CD14-positive monocyte (primary cell): Measurements from ENCODE around the gene NRF1. TPM values are rescaled to one million over a fixed set of nuclear protein-coding genes. Genes with fewer than 3 reads are reported as not detected.
"Not testable (repeated sequence)": the region's sequence is repeated elsewhere in the genome, so short reads cannot be mapped to it uniquely, and the experiment has no call there.

Experiments used
- DNase-seq, 3 donors: peaks; one replicate each; pipeline ENCODE4 v3.0.0-alpha.2; 2011 to 2022
- H2AFZ ChIP-seq: 2 replicates; pipeline ENCODE4 v1.6.0; 2012; ENCODE audit warnings: mild to moderate bottlenecking, low read depth, low read length, inconsistent platforms; ENCODE audit not compliant: insufficient read depth, poor library complexity, severe bottlenecking
- H3K27ac ChIP-seq, 2 donors: 1 replicate in 1 of 2; 2 replicates in 1 of 2; pipeline ENCODE4 v1.5.1; 2012 to 2013; ENCODE audit warnings: low read length in 2 of 2, control low read depth in 1 of 2, inconsistent platforms in 1 of 2, low read depth in 1 of 2, mild to moderate bottlenecking in 1 of 2
- H3K27me3 ChIP-seq, 2 donors: one replicate each; pipeline versions ENCODE4 v1.6.0 to v1.6.1; 2011 to 2013; ENCODE audit warnings: low read length in 2 of 2; ENCODE audit not compliant: control insufficient read depth in 2 of 2, insufficient read depth in 2 of 2
- H3K36me3 ChIP-seq, 2 donors: replicated peaks in 1 of 2; 1 replicate in 1 of 2; 2 replicates in 1 of 2; pipeline versions ENCODE4 v1.5.1 to v1.6.1; 2012 to 2013; ENCODE audit warnings: low read length in 2 of 2, control low read depth in 1 of 2, inconsistent platforms in 1 of 2, mild to moderate bottlenecking in 1 of 2; ENCODE audit not compliant: insufficient read depth in 2 of 2, control insufficient read depth in 1 of 2
- H3K4me1 ChIP-seq, 2 donors: 1 replicate in 1 of 2; 2 replicates in 1 of 2; pipeline versions ENCODE4 v1.5.1 to v1.6.1; 2012 to 2013; ENCODE audit warnings: low read length in 2 of 2, control low read depth in 1 of 2, inconsistent platforms in 1 of 2, mild to moderate bottlenecking in 1 of 2, moderate library complexity in 1 of 2; ENCODE audit not compliant: insufficient read depth in 2 of 2, control insufficient read depth in 1 of 2
- H3K4me2 ChIP-seq: replicated peaks from 2 replicates; pipeline ENCODE3; 2012; ENCODE audit warnings: low read length, moderate library complexity, mild to moderate bottlenecking; ENCODE audit not compliant: poor library complexity, severe bottlenecking; ENCODE audit errors: extremely low read depth
- H3K4me3 ChIP-seq, 3 experiments: fragments of 200-600 bp in 1 of 3; sonication (generic) in 1 of 3; replicated peaks in 1 of 3; 1 replicate in 2 of 3; 2 replicates in 1 of 3; pipeline ENCODE4 v1.5.1; 2011 to 2013; ENCODE audit warnings: low read length in 3 of 3, mild to moderate bottlenecking in 3 of 3, control low read depth in 2 of 3, low read depth in 2 of 3, inconsistent platforms in 1 of 3, moderate library complexity in 1 of 3
- H3K79me2 ChIP-seq: 2 replicates; pipeline ENCODE4 v1.6.0; 2012; ENCODE audit warnings: mild to moderate bottlenecking, control low read depth, inconsistent platforms, low read length, moderate library complexity; ENCODE audit not compliant: insufficient read depth
- H3K9ac ChIP-seq: 2 replicates; pipeline ENCODE4 v1.6.0; 2017; ENCODE audit warnings: low read length, mild to moderate bottlenecking; ENCODE audit not compliant: insufficient read depth, poor library complexity, severe bottlenecking
- H3K9me3 ChIP-seq, 2 donors: replicated peaks in 1 of 2; 1 replicate in 1 of 2; 2 replicates in 1 of 2; pipeline versions ENCODE4 v1.5.1 to v1.6.1; 2012 to 2013; ENCODE audit warnings: low read length in 2 of 2, control low read depth in 1 of 2; ENCODE audit not compliant: control insufficient read depth in 1 of 2, insufficient read depth in 1 of 2
- H4K20me1 ChIP-seq: 2 replicates; pipeline ENCODE4 v1.6.0; 2012; ENCODE audit warnings: mild to moderate bottlenecking, low read length, control low read depth, moderate library complexity; ENCODE audit not compliant: insufficient read depth
- H3K27ac Mint-ChIP-seq, 7 donors: one replicate each; pipeline ENCODE4 v1.8.0; 2020; ENCODE audit warnings: mild to moderate bottlenecking in 7 of 7, mixed read lengths in 7 of 7, moderate library complexity in 6 of 7, inconsistent platforms in 2 of 7
- H3K27me3 Mint-ChIP-seq, 3 donors: one replicate each; pipeline ENCODE4 v1.8.0; 2021 to 2022; ENCODE audit warnings: low read depth in 3 of 3, mild to moderate bottlenecking in 3 of 3, mixed read lengths in 3 of 3, moderate library complexity in 3 of 3, inconsistent platforms in 1 of 3
- H3K36me3 Mint-ChIP-seq, 2 donors: one replicate each; pipeline ENCODE4 v1.8.0; 2020; ENCODE audit warnings: mixed read lengths in 2 of 2, inconsistent platforms in 1 of 2, mild to moderate bottlenecking in 1 of 2
- H3K4me1 Mint-ChIP-seq: one replicate; pipeline ENCODE4 v1.8.0; 2020; ENCODE audit warnings: mild to moderate bottlenecking, mixed read lengths
- H3K4me3 Mint-ChIP-seq, 2 donors: one replicate each; pipeline ENCODE4 v1.8.0; 2020; ENCODE audit warnings: mild to moderate bottlenecking in 2 of 2, mixed read lengths in 2 of 2, moderate library complexity in 1 of 2
- H3K9me3 Mint-ChIP-seq, 7 donors: one replicate each; pipeline ENCODE4 v1.8.0; 2020 to 2022; ENCODE audit warnings: mixed read lengths in 7 of 7, mild to moderate bottlenecking in 6 of 7, moderate library complexity in 6 of 7, inconsistent platforms in 2 of 7
- WGBS: methylation state at CpG from one replicate; pipeline ENCODE4 v1.1.5; 2013; ENCODE audit warnings: missing lambda C conversion rate; ENCODE audit not compliant: insufficient coverage; 5-methylcytosine and 5-hydroxymethylcytosine counted together
- intact Hi-C, 2 donors: fragments of 100-400 bp; cut with micrococcal nuclease; formaldehyde crosslinking; loops; one replicate each; pipeline versions ENCODE4 v1.15.0 to v1.15.1; 2023
- polyA plus RNA-seq, 3 donors: library from polyadenylated mRNA; depleted of rRNA in 1 of 3; unstranded in 2 of 3; stranded (reverse) in 1 of 3; fragments of 300-500 nt in 2 of 3; fragments of >200 nt in 1 of 3; fragmentation: Illumina TruSeq in 2 of 3; gene quantifications; 1 replicate in 2 of 3; 2 replicates in 1 of 3; pipeline ENCODE4 v1.2.3, GENCODE V29; 2012 to 2021
- TF ChIP-seq, protein P1 (sequence below): fragments of 200-600 bp; IDR thresholded peaks from one replicate; pipeline ENCODE4 v1.8.0; 2022; ENCODE audit warnings: antibody characterized with exemption, mild to moderate bottlenecking

The NRF1 gene
- polyA plus RNA-seq, 3 donors = 5.1 to 14.0 (median 7.7) TPM

DNA sequence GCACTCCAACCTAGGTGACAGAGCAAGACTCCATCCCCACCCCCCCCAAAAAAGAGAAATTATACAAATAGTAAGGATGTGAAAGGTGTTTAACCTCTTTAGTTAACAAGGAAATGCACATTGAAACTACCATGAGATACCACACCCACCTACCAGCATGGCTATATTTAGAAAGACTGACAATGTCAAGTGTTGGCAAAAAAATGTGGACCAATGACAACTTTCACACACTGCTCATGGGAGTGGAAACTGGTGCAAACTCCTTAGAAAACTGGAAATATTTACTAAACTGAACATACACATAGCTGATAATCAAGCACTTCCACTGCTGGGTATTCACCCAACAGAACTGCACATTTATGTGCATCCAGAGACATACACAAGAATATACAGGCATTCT is 23.3 kb upstream of the NRF1 start:
- Mint-ChIP-seq H3K27ac (no peak overlapping the region), H3K27me3 (peaks cover 0 to 5% (median 0%) of the 10 kb centered on the region in 3 donors), H3K9me3 (peaks cover 38 to 75% (median 58%) of the 10 kb centered on the region in 7 donors), H3K36me3 (no peaks in the 10 kb centered on the region), H3K4me1 (no peaks in the 10 kb centered on the region), H3K4me3 (no peak overlapping the region)
- Histone ChIP-seq H3K9ac (no peak overlapping the region), H3K27ac (no peak overlapping the region), H3K4me3 (no peak overlapping the region), H3K27me3 (no peaks in the 10 kb centered on the region), H3K9me3 (peaks cover 50 to 57% of the 10 kb centered on the region in 2 donors), H3K4me1 (no peaks in the 10 kb centered on the region), H3K36me3 (no peaks in the 10 kb centered on the region), H4K20me1 (no peaks in the 10 kb centered on the region), H2AFZ (no peak overlapping the region), H3K4me2 (no peak overlapping the region), H3K79me2 (no peaks in the 10 kb centered on the region)
- intact Hi-C loops = no loop called here
- DNase-seq = no peak
- TF ChIP-seq, protein P1, sequence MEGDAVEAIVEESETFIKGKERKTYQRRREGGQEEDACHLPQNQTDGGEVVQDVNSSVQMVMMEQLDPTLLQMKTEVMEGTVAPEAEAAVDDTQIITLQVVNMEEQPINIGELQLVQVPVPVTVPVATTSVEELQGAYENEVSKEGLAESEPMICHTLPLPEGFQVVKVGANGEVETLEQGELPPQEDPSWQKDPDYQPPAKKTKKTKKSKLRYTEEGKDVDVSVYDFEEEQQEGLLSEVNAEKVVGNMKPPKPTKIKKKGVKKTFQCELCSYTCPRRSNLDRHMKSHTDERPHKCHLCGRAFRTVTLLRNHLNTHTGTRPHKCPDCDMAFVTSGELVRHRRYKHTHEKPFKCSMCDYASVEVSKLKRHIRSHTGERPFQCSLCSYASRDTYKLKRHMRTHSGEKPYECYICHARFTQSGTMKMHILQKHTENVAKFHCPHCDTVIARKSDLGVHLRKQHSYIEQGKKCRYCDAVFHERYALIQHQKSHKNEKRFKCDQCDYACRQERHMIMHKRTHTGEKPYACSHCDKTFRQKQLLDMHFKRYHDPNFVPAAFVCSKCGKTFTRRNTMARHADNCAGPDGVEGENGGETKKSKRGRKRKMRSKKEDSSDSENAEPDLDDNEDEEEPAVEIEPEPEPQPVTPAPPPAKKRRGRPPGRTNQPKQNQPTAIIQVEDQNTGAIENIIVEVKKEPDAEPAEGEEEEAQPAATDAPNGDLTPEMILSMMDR = no peak

DNA sequence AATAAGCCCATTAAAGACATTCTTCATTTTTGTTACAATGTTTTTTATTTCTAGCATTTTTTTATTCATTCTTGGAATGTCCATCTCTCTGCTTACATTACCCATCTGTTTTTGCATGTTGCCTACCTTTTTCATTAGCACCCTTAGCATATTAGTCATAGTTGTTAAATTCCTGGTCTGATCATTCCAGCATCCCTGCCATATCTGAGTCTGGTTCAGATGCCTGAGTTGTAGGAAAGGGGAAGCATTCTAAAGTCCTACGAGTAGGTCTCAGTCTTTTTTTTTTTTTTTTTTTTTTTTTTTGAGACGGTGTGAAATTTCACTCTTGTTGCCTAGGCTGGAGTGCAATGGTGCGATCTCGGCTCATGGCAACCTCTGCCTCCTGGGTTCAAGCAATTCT is 19.7 kb upstream of the NRF1 start:
- DNase-seq = no peak
- Histone ChIP-seq H3K4me1 (peaks cover 5% of the 10 kb centered on the region in 2 donors), H3K36me3 (no peaks in the 10 kb centered on the region), H3K9ac (no peak overlapping the region), H3K79me2 (no peaks in the 10 kb centered on the region), H2AFZ (no peak overlapping the region), H4K20me1 (no peaks in the 10 kb centered on the region), H3K9me3 (peaks cover 19 to 24% of the 10 kb centered on the region in 2 donors), H3K27ac (no peak overlapping the region), H3K4me2 (no peak overlapping the region), H3K4me3 (no peak overlapping the region), H3K27me3 (no peaks in the 10 kb centered on the region)
- H3K4me1 Mint-ChIP-seq = peaks cover 7% of the 10 kb centered on the region
- H3K27me3 Mint-ChIP-seq = peaks cover 0 to 2% (median 0%) of the 10 kb centered on the region in 3 donors
- H3K36me3 Mint-ChIP-seq = no peaks in the 10 kb centered on the region
- WGBS = 100% methylated on average over 1 of the region's 4 CpGs
- no peak overlapping the region for H3K27ac Mint-ChIP-seq
- peaks cover 19 to 41% (median 27%) of the 10 kb centered on the region in 7 donors for H3K9me3 Mint-ChIP-seq
- intact Hi-C loops = loop anchor here in 1 of 2 donors (5.0 kb wide), 1 partner anchor 45 kb away; no protein-coding TSS in a partner anchor
- TF ChIP-seq, protein P1 = no peak
- H3K4me3 Mint-ChIP-seq = no peak overlapping the region

DNA sequence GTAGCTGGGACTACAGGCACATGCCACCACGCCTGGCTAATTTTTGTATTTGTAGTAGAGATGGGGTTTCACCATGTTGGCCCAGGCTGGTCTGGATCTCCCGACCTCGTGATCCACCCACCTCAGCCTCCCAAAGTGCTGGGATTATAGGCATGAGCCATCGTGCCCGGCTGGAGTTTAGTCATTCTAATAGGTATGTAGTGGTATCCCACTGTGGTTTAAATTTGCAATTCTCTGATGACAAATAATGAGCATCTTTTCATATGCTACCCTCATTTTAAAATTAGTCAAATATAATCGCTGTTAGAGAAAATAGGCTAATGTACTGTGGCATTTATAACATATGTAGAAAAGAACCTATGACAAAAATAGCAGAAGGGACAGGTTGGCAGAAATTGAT is 15.1 kb upstream of the NRF1 start:
- H3K4me3 Mint-ChIP-seq, H3K9me3 ChIP-seq, DNase-seq, H3K36me3 Mint-ChIP-seq, H3K4me3 ChIP-seq, H3K4me2 ChIP-seq, intact Hi-C loops, H3K27ac Mint-ChIP-seq, H3K27me3 Mint-ChIP-seq, H2AFZ ChIP-seq, H4K20me1 ChIP-seq, H3K4me1 Mint-ChIP-seq, H3K4me1 ChIP-seq, H3K9ac ChIP-seq, H3K27me3 ChIP-seq, H3K9me3 Mint-ChIP-seq, H3K36me3 ChIP-seq, H3K27ac ChIP-seq, H3K79me2 ChIP-seq: not testable (repeated sequence)
- no CpG with 5 or more reads among the region's 6 CpGs for WGBS
